Subcutaneous adipose tissue (tissue), 4 donors: ENCODE results near the gene FSIP1. TPM values are rescaled to one million over a fixed set of nuclear protein-coding genes. Genes with fewer than 3 reads are reported as not detected.

ENCODE experiments used
- total RNA-seq, 4 donors: library from RNA; depleted of rRNA; stranded (reverse); fragments of >200 nt; gene quantifications; one replicate each; pipeline ENCODE4 v1.1.0, GENCODE V29; 2016
- TF ChIP-seq, protein P1 (sequence below): fragments of 450-650 bp; IDR thresholded peaks from one replicate; pipeline ENCODE4 v1.5.1; 2016; ENCODE audit warnings: low read depth, mild to moderate bottlenecking, control low read depth, antibody characterized with exemption, moderate library complexity

Gene FSIP1
- 1 to 10 TPM in 1 of 4 donors, under 1 TPM in 2, not detected in 1; 0.16 to 1.0 (median 0.44) TPM for total RNA-seq

DNA sequence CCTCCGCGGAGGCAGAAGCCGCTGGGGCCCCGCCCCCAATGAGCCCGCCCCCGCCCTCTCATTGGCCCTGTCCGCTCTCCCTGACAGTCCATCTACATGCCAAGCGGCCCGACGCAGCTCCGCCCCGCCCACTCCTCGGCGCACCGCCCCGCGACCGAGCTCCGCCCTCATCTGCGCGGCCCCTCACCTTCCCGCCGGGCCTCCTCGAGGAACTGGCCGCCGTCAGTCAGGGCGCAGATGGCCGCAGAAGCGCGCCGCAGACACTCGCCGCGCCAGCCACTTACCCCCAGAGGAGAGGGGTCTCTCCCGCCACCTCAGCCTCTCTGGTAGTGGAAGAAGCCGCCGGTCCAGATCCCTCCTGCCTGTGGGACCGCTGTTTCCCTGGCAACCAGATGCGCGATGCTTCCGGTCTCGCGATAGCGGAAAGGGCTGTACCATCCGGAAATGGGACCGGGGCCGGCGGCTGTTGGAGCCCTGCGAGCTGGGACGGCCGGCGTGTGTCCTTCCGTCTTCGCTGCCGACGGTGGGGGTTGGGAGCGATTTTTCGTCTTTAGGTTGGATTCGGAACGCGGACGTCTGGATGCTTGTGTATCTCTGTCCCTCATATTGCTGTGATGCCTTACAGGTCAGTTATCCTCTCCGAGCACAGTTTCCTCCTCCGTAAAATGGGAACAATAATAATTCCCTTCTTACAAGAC, at the start of gene FSIP1:
Gene FSIP1, minus strand, starts transcription at position 401 of the 698 bp plus-strand sequence. CDS start 6,317 bp downstream, outside the sequence.
- TF ChIP-seq, protein P1, sequence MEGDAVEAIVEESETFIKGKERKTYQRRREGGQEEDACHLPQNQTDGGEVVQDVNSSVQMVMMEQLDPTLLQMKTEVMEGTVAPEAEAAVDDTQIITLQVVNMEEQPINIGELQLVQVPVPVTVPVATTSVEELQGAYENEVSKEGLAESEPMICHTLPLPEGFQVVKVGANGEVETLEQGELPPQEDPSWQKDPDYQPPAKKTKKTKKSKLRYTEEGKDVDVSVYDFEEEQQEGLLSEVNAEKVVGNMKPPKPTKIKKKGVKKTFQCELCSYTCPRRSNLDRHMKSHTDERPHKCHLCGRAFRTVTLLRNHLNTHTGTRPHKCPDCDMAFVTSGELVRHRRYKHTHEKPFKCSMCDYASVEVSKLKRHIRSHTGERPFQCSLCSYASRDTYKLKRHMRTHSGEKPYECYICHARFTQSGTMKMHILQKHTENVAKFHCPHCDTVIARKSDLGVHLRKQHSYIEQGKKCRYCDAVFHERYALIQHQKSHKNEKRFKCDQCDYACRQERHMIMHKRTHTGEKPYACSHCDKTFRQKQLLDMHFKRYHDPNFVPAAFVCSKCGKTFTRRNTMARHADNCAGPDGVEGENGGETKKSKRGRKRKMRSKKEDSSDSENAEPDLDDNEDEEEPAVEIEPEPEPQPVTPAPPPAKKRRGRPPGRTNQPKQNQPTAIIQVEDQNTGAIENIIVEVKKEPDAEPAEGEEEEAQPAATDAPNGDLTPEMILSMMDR = no peak

DNA sequence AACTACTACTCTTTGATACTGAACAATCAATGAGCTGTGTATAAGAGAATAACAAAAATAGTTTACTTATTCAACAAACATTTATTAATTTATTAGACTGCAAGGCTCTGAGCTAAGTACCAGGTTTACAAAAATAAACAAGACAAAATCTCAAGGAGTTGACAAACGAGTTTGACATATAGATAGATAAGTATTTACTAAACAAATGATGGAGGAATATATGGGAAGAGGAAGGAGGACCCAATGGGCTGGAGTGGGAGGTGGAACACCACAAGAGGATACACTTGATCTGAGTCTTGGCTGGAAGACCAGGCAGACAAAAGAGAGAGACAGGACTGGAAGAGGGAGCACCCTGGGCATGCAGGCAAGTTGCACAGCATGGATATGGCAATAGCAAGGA, 47.5 kb upstream of the FSIP1 start:
- TF ChIP-seq, protein P1 = no peak

- TF ChIP-seq, protein P1 = no peak
Observed at GRCh38 chr15:39828374-39828931, 45.8 kb upstream of the FSIP1 start.

GRCh38 chr15:39826975-39827374, 44.3 kb upstream of the FSIP1 start:
- TF ChIP-seq, protein P1 = no peak

GRCh38 chr15:39823634-39824033, 41.0 kb upstream of the FSIP1 start:
- TF ChIP-seq, protein P1 = no peak

- TF ChIP-seq, protein P1 = no peak
Observed at GRCh38 chr15:39820050-39820602, 37.5 kb upstream of the FSIP1 start.

DNA sequence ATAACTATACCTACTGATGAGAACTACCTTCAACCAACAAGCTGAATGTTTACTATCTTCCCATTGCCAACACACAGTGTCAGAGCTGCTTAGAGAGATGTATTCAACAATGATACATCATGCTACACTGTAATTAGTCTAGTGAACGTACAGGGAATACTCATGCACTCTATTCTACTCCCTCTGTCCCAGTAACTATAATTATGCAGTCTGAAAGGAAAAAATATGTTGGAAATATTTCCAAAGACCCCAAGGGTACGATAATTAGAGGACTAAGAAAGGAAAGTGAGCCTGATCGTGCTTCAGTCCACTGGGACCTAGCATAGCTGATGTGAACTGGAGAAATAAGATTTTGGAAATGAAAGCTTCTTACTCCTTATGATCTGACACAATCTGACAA, 36.9 kb upstream of the FSIP1 start:
- TF ChIP-seq, protein P1 = no peak
